Lower lobe of right lung (tissue), 2 donors: Measurements from ENCODE around the gene FTCDNL1. TPM values are rescaled to one million over a fixed set of nuclear protein-coding genes. Genes with fewer than 3 reads are reported as not detected.

Experiments used
- ATAC-seq, 2 donors: fragments of 200-7000 bp; cut with Tn5 transposase; one replicate each; pipeline ENCODE4 v1.9.1; 2020 to 2022; ENCODE audit warnings: mild to moderate bottlenecking in 2 of 2, moderate library complexity in 2 of 2
- DNase-seq: peaks from one replicate; pipeline ENCODE4 v3.0.0-alpha.2; 2020
- H3K27ac ChIP-seq: fragments of 200-600 bp; one replicate; pipeline ENCODE4 v1.8.0; 2022
- H3K27me3 ChIP-seq: fragments of 200-600 bp; one replicate; pipeline ENCODE4 v1.8.0; 2022; ENCODE audit warnings: low read depth
- H3K36me3 ChIP-seq: fragments of 200-600 bp; one replicate; pipeline ENCODE4 v1.8.0; 2022; ENCODE audit warnings: mild to moderate bottlenecking
- H3K4me1 ChIP-seq: fragments of 200-600 bp; one replicate; pipeline ENCODE4 v1.8.0; 2022
- H3K4me3 ChIP-seq: fragments of 200-600 bp; one replicate; pipeline ENCODE4 v1.8.0; 2022; ENCODE audit warnings: mild to moderate bottlenecking
- H3K9me3 ChIP-seq: fragments of 200-600 bp; one replicate; pipeline ENCODE4 v1.8.0; 2022
- CTCF ChIP-seq: fragments of 200-600 bp; IDR thresholded peaks from one replicate; pipeline ENCODE4 v1.8.0; 2022; ENCODE audit warnings: antibody characterized with exemption, mild to moderate bottlenecking
- intact Hi-C: fragments of 100-400 bp; cut with DNase I; formaldehyde crosslinking; loops from one replicate; pipeline ENCODE4 v1.11.0; 2022
- total RNA-seq: library from RNA; stranded (reverse); fragmentation: NEBNext Ultra II Directional; extraction: Animal tissue kit (Norgen Biotek cat#: 25700); gene quantifications from one replicate; pipeline ENCODE4 v1.2.1, GENCODE V29; 2021
- donor health status: DM: no; HTN: yes; CAD: no; lungs with severe emphysema.

The FTCDNL1 gene
- total RNA-seq, 1 donor from 2014 or later = 3.7 TPM

- no peak overlapping the region for H3K4me3 ChIP-seq
- H3K27me3 ChIP-seq = no peaks in the 10 kb centered on the region
- DNase-seq (no peak), ATAC-seq (no peak)
- no peaks in the 10 kb centered on the region for H3K9me3 ChIP-seq
- TF ChIP-seq CTCF = no peak
- no peaks in the 10 kb centered on the region for H3K4me1 ChIP-seq
- no peaks in the 10 kb centered on the region for H3K36me3 ChIP-seq
- H3K27ac ChIP-seq = no peak overlapping the region
- intact Hi-C loops = no loop called here
Measured at GRCh38 chr2:199791326-199791725, 59.7 kb downstream of the FTCDNL1 start.

- DNase-seq (no peak), ATAC-seq (no peak)
- no peaks in the 10 kb centered on the region for H3K27me3 ChIP-seq
- TF ChIP-seq CTCF = no peak
- H3K4me3 ChIP-seq = no peak overlapping the region
- intact Hi-C loops = no loop called here
- no peaks in the 10 kb centered on the region for H3K4me1 ChIP-seq
- H3K36me3 ChIP-seq = no peaks in the 10 kb centered on the region
- no peak overlapping the region for H3K27ac ChIP-seq
- no peaks in the 10 kb centered on the region for H3K9me3 ChIP-seq
Measured at GRCh38 chr2:199784512-199784911, 66.5 kb downstream of the FTCDNL1 start.

GRCh38 chr2:199779589-199779988 is 71.4 kb downstream of the FTCDNL1 start:
- Histone ChIP-seq H3K36me3 (no peaks in the 10 kb centered on the region), H3K4me1 (no peaks in the 10 kb centered on the region), H3K27me3 (no peaks in the 10 kb centered on the region), H3K27ac (no peak overlapping the region), H3K4me3 (no peak overlapping the region), H3K9me3 (no peaks in the 10 kb centered on the region)
- intact Hi-C loops = no loop called here
- ATAC-seq (no peak), DNase-seq (no peak)
- no peak for TF ChIP-seq CTCF

GRCh38 chr2:199778655-199779054 is 72.3 kb downstream of the FTCDNL1 start:
- no peak overlapping the region for H3K4me3 ChIP-seq
- no peak overlapping the region for H3K27ac ChIP-seq
- no peaks in the 10 kb centered on the region for H3K4me1 ChIP-seq
- no peaks in the 10 kb centered on the region for H3K36me3 ChIP-seq
- no peaks in the 10 kb centered on the region for H3K27me3 ChIP-seq
- ATAC-seq (no peak), DNase-seq (no peak)
- intact Hi-C loops = no loop called here
- no peak for TF ChIP-seq CTCF
- no peaks in the 10 kb centered on the region for H3K9me3 ChIP-seq

- Histone ChIP-seq H3K9me3 (no peaks in the 10 kb centered on the region), H3K27ac (no peak overlapping the region), H3K36me3 (no peaks in the 10 kb centered on the region), H3K4me3 (no peak overlapping the region), H3K27me3 (no peaks in the 10 kb centered on the region), H3K4me1 (no peaks in the 10 kb centered on the region)
- no peak for TF ChIP-seq CTCF
- intact Hi-C loops = no loop called here
- DNase-seq = no peak
- no peak for ATAC-seq
Measured at GRCh38 chr2:199777916-199778315, 73.1 kb downstream of the FTCDNL1 start.

- H3K27me3 ChIP-seq = no peaks in the 10 kb centered on the region
- H3K36me3 ChIP-seq = no peaks in the 10 kb centered on the region
- H3K27ac ChIP-seq = no peak overlapping the region
- no peaks in the 10 kb centered on the region for H3K4me1 ChIP-seq
- intact Hi-C loops = no loop called here
- DNase-seq (no peak), ATAC-seq (no peak)
- TF ChIP-seq CTCF = no peak
- H3K9me3 ChIP-seq = no peaks in the 10 kb centered on the region
- no peak overlapping the region for H3K4me3 ChIP-seq
Measured at GRCh38 chr2:199777315-199777714, 73.7 kb downstream of the FTCDNL1 start.
